HG03442 (cell line): ENCODE results near the gene TADA3.

ENCODE experiments used
- ATAC-seq: cut with Tn5 transposase; IDR thresholded peaks from one replicate; pipeline ENCODE4 v1.9.1; 2021; ENCODE audit warnings: mild to moderate bottlenecking, moderate library complexity; ENCODE audit not compliant: unreplicated experiment

Gene TADA3

DNA sequence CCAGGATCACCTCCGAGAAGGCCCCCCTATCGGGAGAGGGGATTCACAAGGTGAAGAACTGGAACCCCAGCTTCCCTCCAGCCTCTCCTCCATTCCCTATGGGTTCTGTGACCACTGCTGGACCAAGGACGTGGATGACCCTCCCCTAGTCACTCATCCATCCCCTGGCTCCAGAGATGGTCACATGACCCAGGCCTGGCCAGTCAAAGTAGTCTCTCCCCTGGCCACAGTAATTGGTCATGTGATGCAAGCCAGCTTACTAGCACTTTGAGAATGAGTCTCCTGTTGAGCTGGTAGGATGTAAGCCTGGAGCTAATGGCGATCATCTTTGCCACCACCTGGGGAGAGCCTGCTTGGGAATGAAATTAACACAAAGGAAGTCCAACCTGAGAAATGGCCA, 26.4 kb downstream of the TADA3 start:
- ATAC-seq: no peak

DNA sequence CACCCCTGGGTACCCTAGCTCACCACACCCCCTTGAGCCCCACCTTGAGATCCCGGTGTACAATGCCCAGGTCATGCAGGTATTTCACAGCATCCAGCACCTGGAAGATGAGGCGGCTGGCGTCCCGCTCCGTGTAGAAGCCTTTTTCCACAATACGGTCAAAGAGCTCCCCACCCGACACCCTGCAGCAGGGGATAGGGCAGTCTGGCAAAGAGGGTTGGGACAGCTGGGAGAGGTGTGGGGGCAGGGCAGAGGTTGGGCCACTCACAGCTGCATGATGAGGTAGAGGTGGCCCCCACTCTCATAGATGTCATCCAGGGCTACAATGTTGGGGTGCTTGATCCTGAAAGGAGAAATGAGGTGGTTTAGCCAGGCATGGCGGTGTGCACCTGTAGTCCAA, 29.4 kb downstream of the TADA3 start:
- ATAC-seq: no peak

DNA sequence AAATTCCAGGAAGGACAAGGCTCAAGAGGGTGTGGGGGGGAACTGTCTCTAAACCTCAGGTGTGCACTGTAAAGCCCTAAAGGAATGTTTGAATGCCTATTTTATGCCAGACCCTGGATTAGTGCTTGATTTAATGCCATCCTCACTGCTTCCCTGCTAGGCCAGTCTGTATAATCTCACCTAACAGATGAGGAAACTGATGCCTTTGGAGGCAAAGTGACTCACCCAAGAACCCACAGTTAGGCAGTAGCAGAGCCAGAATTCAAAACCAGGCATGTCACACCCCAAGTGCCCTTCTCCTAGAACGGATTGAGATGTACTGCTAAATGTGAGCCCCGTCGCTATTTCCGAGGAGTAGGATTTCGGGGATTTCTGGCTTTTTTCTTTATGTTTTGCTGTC, 30.4 kb downstream of the TADA3 start:
- no peak for ATAC-seq

DNA sequence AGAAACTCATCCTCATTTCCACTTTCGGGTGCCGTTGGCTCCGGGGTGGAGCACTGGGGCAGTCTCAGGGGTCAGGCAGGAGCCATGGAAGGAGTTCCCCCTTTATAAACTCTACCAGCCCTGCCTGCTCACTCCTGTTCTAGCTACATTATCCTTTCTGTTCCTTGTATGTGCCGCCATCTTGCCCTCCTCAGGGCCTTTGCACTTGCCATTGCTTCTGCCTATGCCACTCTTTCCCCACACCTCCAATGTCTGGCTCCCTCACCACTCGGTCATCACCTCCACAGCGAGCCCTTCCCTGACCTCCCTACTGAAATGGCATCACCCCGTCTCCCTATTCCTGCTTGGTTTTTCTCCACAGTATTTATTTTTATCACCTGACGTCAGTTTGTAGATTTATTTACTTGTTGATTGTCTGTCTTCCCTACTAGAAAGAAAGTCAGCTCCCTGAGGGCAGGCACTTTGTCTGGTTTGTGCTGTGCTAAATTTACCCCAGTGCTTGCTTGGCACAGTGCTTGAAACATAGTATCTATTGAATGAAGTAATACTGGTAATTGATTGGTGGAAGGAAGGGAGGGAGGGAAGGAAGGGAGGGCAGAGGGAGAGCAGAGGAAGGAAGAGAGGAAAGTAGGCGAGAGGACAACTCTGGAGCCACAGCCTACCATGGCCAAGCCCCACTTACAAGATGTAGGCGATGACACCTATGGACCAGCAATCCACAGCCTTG, 31.3 kb downstream of the TADA3 start:
- no peak for ATAC-seq

DNA sequence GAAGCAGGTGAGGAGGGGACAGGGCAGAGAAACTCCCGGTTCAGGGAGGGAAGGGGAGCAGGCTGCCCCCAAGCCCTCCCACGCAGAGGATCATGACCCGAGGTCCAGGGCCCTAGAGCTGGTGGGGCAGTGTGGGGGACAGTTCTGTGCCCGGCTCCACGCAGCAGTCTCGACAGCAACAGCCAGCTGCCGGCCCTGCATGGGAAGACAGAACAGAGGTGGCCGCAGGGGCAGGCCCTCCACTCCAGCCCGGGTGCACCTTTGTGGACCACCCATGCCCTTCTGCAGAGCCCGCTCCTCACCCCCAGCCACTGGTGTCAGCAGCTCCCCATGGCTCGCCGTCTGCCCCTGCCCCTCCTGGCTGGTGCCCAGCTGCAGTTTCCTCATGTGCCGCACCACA, 34.8 kb downstream of the TADA3 start:
- ATAC-seq: no peak

DNA sequence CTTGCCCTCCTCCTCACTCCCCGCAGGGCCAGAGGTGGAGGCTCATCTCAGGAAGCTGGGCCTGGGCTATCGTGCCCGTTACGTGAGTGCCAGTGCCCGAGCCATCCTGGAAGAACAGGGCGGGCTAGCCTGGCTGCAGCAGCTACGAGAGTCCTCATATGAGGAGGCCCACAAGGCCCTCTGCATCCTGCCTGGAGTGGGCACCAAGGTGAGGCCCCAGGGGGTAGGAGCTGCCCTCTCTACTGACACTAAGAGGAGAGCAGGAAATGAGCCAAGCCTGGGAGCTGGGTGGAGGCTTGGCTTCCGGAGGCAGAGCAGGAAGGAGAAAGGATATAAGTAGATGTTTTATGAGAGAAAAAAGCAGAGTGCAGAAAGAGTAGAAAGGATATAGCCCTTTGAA, 37.6 kb downstream of the TADA3 start:
- ATAC-seq: no peak

DNA sequence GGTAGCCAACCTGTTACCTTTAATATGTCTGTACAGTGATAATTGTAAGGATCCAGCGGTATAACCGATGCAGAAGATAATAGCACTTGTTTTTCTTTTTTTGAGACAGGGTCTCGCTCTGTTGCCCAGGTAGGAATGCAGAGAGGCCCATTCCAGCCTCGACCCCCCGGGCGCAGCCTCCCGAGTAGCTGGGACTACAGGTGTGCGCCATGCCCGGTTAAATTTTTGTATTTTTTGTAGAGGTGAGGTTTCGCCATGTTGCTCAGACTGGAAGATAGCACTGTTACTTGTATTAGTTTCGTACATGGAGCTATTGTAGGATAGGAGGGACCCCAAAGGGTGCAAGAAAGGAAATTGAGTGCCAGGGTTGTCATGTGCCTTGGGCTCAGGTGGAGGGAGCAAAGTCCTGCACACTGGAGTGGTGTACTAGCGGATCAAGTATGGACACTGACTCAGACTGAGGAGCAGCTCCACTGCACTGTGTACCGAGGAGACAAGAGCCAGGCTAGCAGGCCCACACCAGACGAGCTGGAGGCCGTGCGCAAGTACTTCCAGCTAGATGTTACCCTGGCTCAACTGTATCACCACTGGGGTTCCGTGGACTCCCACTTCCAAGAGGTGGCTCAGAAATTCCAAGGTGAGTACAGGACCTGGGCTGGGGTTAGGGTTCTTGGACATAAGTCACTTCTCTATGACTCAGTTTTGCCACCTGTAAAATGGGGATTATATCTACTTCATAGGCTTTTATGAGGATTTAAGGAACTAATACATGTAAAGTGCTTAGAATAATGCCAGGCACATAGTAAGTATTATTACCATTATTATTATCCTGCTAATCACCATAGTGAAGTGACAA, 41.5 kb downstream of the TADA3 start:
- ATAC-seq: no peak

DNA sequence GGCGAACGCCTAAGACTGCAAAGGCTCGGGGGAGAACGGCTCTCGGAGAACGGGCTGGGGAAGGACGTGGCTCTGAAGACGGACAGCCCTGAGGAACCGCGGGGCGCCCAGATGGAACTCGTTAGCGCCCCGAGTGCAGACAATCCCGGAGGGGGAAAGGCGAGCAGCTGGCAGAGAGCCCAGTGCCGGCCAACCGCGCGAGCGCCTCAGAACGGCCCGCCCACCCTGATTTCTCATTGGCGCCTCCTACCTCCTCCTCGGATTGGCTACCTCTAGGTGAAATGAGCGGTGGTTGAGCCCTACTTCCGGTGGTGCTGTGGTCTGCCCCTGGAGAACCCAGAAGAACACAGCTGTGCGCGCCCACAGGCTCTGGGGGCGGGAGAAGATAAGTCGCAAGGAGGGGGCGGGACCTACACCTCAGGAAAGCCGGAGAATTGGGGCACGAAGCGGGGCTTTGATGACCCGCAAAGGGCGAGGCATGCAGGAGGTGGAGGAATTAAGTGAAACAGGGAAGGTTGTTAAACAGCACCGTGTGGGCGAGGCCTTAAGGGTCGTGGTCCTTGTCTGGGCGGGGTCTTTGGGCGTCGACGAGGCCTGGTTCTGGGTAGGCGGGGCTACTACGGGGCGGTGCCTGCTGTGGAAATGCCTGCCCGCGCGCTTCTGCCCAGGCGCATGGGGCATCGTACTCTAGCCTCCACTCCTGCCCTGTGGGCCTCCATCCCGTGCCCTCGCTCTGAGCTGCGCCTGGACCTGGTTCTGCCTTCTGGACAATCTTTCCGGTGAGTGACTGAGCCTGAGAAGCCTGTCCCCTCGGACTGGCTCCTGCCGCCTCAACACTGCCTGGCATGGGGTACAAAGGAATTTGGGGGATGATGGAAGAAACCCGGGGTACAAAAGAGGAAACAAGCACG, 42.4 kb downstream of the TADA3 start, which contains the start of gene OGG1:
Gene OGG1 (plus strand): TSS at position 308 of the 911 bp plus-strand sequence. CDS start 335 bp downstream, at position 643.
- ATAC-seq: peak; percentile 86

DNA sequence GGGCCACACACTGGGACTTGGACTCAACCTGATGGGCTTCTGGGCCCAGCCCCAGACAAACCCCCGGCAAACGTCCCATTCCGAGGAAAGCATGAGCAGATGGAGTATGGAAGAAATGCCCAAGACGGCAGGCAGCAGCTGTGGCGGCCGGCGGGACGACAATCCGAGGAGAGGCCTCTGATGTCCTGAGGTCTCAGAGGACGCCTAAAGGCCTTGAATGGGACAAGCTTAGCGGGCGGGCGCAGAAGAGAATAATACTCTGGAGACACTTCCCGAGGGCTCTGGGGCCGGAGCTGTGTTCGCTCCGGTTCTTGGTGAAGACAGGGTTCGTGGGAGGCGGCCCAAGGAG, 43.0 kb downstream of the TADA3 start:
- no peak for ATAC-seq

DNA sequence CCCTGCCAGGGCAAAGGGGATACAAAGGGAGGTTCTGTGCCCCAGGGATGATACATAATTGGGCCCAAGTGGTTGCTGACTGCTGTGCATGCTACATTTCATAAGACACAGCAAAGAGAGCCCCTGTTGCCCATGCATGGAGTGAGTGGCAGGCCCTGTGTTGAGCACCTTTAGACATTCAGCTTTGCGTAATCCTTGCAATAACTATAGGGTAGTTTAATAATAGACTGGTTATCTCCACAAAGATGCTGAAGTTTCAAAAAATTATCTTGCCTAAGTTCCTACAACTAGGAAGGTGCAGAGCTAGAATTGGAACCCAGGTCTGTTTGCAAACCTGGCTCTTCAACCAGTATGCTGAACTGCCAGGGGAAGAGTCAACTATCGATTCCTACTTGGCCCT, 44.2 kb downstream of the TADA3 start:
- no peak for ATAC-seq

DNA sequence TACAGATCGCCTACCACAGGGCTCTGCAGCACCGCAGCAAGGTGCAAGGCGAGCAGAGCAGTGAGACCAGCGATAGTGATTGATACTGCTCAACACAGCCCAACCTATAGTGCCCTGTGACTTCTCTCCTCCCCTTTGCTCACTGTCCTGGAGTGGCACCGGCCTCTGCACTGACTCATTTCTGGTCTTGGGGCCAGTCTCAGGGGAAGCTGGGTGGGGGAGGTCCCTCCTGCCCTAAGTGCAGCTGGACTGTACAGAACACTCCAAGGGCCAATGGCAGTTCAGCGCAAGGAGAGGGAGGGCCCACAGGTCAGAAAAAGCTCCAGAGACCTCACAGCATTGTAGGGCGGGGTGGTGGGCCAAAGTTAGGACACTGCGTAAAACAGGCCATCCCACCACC, 45.0 kb downstream of the TADA3 start:
- peak; percentile 22 for ATAC-seq

DNA sequence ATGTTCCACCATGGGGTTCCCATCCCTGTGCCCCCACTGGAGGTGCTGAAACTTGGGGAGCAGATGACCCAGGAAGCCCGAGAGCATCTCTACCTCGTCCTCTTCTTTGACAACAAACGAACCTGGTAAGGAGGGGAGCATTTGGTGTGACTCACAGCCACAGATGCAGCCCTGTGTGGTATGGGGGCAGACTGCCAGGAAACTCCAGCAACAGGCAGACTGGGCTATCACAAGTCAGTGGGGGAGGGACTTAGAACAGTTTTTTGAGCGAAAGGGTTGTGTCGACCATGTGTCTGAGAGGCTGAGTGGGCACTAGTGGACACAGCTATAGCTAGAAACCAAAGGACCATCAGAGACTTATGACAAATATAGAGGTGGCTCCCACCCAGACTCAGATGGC, 45.9 kb downstream of the TADA3 start:
- no peak for ATAC-seq

DNA sequence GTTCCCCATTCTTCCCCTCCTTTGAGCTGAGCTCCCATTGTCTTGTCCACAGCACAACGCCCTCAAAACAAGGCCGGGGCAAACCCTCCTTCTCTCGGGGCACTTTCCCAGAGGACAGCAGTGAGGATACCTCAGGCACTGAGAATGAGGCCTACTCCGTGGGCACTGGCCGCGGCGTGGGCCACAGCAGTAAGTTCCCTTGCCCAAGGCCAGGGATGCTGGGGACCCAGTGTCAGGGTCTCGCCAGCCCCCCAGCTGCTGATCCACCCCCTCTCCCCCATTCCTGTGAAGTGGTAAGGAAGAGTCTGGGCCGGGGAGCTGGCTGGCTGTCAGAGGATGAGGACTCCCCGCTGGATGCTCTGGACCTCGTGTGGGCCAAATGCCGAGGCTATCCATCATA, 46.8 kb downstream of the TADA3 start:
- ATAC-seq: no peak

DNA sequence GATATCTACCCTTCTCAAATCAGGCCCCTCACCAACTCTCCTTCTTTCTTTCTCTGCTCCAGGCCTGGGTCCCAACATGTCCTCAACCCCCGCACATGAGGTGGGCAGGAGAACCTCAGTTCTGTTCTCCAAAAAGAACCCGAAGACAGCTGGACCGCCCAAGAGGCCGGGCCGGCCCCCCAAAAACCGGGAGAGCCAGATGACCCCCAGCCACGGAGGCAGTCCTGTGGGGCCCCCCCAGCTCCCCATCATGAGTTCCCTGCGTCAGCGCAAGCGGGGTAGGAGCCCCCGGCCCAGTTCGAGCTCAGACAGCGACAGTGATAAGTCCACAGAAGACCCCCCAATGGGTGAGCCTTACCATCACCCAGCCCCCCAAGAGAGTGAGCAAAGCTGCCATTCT, 48.1 kb downstream of the TADA3 start:
- no peak for ATAC-seq

DNA sequence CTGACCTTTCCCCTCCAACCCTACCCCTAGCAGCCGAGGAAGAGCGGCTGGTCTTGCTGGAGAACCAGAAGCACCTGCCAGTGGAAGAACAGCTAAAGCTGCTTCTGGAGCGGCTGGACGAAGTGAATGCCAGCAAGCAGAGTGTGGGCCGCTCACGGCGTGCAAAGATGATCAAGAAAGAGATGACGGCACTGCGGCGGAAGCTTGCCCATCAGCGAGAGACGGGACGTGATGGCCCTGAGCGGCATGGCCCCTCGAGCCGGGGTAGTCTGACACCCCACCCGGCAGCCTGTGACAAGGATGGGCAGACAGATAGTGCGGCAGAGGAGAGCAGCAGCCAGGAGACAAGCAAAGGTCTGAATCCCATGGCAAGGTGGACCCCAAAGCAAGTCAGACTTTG, 48.7 kb downstream of the TADA3 start:
- ATAC-seq: no peak

DNA sequence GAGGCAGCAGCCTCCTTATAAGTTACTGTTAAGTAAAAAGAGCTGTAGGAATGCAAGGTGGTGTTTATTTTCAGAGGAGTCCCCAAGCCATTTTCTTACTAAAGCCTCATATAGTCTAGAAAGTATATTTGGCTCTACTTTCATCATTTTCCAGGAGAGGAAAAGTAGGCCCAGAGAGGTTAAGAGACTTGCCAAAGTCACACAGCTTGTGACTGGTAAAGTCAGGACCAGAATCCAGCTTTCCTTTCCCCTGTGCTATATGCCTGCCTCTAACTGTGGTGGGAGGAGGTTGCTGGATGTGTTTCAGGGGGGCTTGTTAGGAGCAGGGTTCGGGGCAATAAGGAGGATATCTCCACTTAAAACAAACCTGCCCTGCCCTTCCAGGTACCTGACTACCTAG, 49.7 kb downstream of the TADA3 start:
- ATAC-seq: no peak

DNA sequence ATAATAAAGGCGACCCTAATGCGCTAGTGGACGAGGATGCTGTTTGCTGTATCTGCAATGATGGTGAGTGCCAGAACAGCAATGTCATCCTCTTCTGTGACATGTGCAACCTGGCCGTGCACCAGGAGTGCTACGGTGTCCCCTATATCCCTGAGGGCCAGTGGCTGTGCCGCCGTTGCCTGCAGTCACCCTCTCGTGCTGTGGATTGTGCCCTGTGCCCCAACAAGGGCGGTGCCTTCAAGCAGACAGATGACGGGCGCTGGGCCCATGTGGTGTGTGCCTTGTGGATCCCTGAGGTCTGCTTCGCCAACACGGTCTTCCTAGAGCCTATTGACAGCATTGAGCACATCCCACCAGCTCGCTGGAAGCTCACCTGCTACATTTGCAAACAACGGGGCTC, 53.1 kb downstream of the TADA3 start:
- no peak for ATAC-seq

DNA sequence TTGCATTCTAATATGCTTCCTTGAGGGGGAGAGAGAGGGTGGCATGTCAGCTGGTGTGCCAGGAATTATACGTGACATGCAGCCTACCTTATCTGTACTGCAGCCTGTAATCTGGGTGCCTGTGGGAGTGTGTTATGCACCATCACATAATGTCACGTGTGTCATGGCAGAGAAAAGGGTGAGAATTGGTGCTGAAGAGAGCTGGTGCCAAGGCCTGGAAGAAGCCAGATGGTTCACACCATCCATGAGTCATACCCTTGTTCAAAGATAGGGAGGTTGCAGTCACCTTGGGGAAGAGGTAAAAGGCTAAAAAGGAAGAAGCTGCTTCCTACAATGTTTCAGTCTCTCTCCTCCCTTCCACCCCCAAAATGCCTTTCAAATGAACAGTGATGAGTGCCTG, 55.4 kb downstream of the TADA3 start:
- ATAC-seq: no peak

DNA sequence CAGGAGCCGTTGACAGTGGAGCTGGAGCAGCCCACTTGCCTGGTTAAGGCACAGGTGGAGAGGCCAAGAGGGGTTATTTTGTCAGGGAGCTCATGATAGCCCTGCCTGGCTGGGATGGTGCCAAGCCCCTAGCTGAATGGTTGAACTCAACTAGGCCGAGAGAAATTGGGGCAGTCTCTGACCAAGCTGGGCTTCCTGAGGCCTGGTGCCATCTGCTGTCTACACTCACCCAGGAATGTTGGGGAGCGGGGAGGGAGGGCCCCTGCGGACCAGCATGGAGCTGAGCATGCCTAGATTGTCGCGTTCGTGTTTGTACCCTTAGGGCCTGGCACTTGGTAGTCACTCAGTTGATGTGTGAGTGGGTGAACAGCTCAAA, 59.5 kb downstream of the TADA3 start:
- ATAC-seq: no peak

DNA sequence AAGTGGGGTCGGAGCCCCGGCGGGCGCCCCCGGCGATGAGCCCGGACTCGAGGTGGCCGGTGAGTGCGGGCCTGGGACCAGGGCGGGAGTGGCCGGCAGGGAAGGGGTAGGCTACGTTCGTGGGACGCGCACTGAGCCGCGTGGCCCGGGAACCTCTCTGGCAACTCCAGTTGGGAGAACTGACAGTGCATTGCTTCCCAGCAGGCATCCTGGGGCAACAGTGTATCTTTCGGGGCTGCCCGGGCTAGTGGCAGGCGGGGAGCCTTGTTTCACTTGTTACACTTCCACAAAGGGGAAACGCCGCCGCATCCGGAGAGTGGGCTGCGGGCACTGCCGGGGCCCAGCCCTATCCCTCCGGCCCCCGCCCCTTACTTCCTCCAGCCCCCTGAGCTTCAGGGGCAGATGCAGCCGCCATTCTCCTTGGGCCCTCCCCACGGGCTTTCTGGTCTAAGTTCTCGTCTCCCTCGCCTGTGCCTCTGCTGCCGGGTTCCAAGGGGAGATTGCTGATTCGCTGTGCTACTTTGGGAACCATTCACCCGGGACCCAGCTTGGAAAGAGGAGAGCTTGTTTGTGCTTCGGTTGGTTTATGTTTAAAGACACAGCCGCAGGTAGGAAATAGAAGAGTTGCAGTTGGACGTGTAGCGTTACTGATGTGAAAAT, 60.1 kb downstream of the TADA3 start:
- ATAC-seq: peak; percentile 13
